Measurements from ENCODE around the gene DIAPH1. TPM values are rescaled to one million over a fixed set of nuclear protein-coding genes. Genes with fewer than 3 reads are reported as not detected.

The DIAPH1 gene
- total RNA-seq, 4 donors from 2014 or later, result 48.2 to 65.0 (median 55.0) TPM

DNA sequence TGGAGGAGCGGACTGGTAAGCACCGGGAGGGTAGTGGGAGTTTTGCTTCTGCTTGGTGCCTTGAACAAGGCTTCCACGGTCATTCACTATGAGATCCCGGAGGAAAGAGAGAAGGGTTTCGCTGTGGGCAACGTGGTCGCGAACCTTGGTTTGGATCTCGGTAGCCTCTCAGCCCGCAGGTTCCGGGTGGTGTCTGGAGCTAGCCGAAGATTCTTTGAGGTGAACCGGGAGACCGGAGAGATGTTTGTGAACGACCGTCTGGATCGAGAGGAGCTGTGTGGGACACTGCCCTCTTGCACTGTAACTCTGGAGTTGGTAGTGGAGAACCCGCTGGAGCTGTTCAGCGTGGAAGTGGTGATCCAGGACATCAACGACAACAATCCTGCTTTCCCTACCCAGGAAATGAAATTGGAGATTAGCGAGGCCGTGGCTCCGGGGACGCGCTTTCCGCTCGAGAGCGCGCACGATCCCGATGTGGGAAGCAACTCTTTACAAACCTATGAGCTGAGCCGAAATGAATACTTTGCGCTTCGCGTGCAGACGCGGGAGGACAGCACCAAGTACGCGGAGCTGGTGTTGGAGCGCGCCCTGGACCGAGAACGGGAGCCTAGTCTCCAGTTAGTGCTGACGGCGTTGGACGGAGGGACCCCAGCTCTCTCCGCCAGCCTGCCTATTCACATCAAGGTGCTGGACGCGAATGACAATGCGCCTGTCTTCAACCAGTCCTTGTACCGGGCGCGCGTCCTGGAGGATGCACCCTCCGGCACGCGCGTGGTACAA, 142.5 kb downstream of the DIAPH1 start:
- TF ChIP-seq CTCF (IDR thresholded peaks at IDR 0.05; ENCODE audit: low read depth), result no peak

DNA sequence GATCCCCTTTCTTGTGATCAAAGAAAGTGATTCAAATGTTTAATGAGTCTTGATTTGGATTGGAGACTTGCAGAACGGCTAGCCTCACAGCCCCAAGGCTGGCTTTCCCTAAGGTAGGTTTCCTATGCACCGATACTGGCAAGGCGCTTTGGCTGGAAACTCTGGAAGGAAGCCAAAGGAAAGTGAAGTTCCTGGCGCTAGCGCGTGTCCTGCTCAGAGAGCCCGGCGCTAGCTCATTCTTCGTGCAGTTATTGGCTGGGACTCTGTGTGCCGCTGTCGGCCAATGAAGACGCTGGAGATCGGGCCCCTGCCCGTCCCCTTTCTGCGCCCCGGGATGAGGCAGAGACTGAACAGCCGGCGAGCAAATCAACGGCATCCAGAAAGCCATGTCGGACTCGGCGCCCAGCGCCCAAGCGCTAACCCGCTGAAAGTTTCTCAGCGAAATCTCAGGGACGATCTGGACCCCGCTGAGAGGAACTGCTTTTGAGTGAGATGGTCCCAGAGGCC, 143.1 kb downstream of the DIAPH1 start, which contains the start of gene PCDHGC3:
Gene PCDHGC3 (plus strand): TSS at position 342 of the 507 bp plus-strand sequence. CDS start 151 bp downstream, at position 493.
- TF ChIP-seq CTCF (IDR thresholded peaks at IDR 0.05; ENCODE audit: low read depth), result no peak

- TF ChIP-seq CTCF (IDR thresholded peaks at IDR 0.05; ENCODE audit: low read depth), result no peak
Observed at GRCh38 chr5:141465351-141465750, 153.4 kb downstream of the DIAPH1 start.

Small RNA genes within 50 kb of the gene (small RNA-seq; reads per million reads assigned to genes)
- gene RPS27AP10, result not detected

Other genes with a start within 250 kb of the DIAPH1 start
- gene PCDHGB3, start 248.8 kb downstream of the DIAPH1 start, total RNA-seq, result 1 to 10 TPM; 1.5 to 4.4 (median 1.9) TPM
- 1 to 10 TPM; 3.1 to 6.2 (median 3.4) TPM for gene PCDHGA6, start 245.1 kb downstream of the DIAPH1 start, total RNA-seq
- gene PCDHGA7, start 236.3 kb downstream of the DIAPH1 start, total RNA-seq, result 1 to 10 TPM; 1.8 to 5.1 (median 3.7) TPM
- 1 to 10 TPM; 2.3 to 4.1 (median 3.1) TPM for gene PCDHGB4, start 231.3 kb downstream of the DIAPH1 start, total RNA-seq
- gene PCDHGA8, start 226.4 kb downstream of the DIAPH1 start, total RNA-seq, result 1 to 10 TPM; 1.5 to 2.8 (median 1.5) TPM
- gene PCDHGB5, start 221.1 kb downstream of the DIAPH1 start, total RNA-seq, result 1 to 10 TPM; 5.3 to 7.0 (median 6.7) TPM
- gene PCDHGA9, start 216.2 kb downstream of the DIAPH1 start, total RNA-seq, result 1 to 10 TPM; 4.1 to 8.3 (median 5.6) TPM
- gene PCDHGB6, start 211.0 kb downstream of the DIAPH1 start, total RNA-seq, result 1 to 10 TPM; 4.6 to 7.7 (median 5.8) TPM
- 1 to 10 TPM; 4.4 to 6.0 (median 4.6) TPM for gene PCDHGA10, start 206.0 kb downstream of the DIAPH1 start, total RNA-seq
- 10 to 100 TPM in 1 of 4 donors, 1 to 10 TPM in 3; 7.2 to 10.4 (median 8.2) TPM for gene PCDHGB7, start 201.3 kb downstream of the DIAPH1 start, total RNA-seq
- gene PCDHGA11, start 197.9 kb downstream of the DIAPH1 start, total RNA-seq, result 1 to 10 TPM; 3.4 to 6.2 (median 4.2) TPM
- gene PCDHGA12, start 188.5 kb downstream of the DIAPH1 start, total RNA-seq, result 1 to 10 TPM; 3.8 to 9.2 (median 5.7) TPM
- gene PCDHGC3, start 143.0 kb downstream of the DIAPH1 start, total RNA-seq, result 10 to 100 TPM; 16.5 to 35.4 (median 30.4) TPM
- 10 to 100 TPM in 1 of 4 donors, 1 to 10 TPM in 3; 1.0 to 10.9 (median 1.9) TPM for gene PCDHGC4, start 134.0 kb downstream of the DIAPH1 start, total RNA-seq
- 1 to 10 TPM in 2 of 4 donors, under 1 TPM in 2; 0.82 to 1.8 (median 1.2) TPM for gene PCDHGC5, start 129.9 kb downstream of the DIAPH1 start, total RNA-seq
- 10 to 100 TPM; 37.7 to 49.1 (median 40.3) TPM for gene HDAC3, start 17.8 kb upstream of the DIAPH1 start, total RNA-seq
- 1 to 10 TPM in 2 of 4 donors, under 1 TPM in 2; 0.49 to 1.9 (median 1.4) TPM for gene RELL2, start 18.0 kb upstream of the DIAPH1 start, total RNA-seq
- 10 to 100 TPM in 3 of 4 donors, 1 to 10 TPM in 1; 4.4 to 23.1 (median 16.3) TPM for gene FCHSD1, start 32.4 kb upstream of the DIAPH1 start, total RNA-seq
- 10 to 100 TPM in 1 of 4 donors, 1 to 10 TPM in 3; 3.7 to 17.3 (median 5.1) TPM for gene ARAP3, start 63.2 kb upstream of the DIAPH1 start, total RNA-seq